PC-3 (cell line): ENCODE data around the gene LRP5.

ENCODE experiments used
- CTCF ChIP-seq: fragments of 300-600 bp; sonication (generic); conservative IDR thresholded peaks from 2 replicates; pipeline ENCODE4 v1.5.1; 2017; ENCODE audit warnings: antibody characterized with exemption, low read depth, mild to moderate bottlenecking, low read length
- EZH2 ChIP-seq: fragments of 300-600 bp; sonication (generic); IDR thresholded peaks from one replicate; pipeline ENCODE4 v1.6.1; 2017; ENCODE audit warnings: antibody characterized with exemption, mild to moderate bottlenecking, low read length; ENCODE audit not compliant: unreplicated experiment
- EZH2phosphoT487 ChIP-seq: fragments of 300-600 bp; sonication (generic); IDR thresholded peaks from 2 replicates; pipeline ENCODE4 v1.6.1; 2018; ENCODE audit warnings: mild to moderate bottlenecking, antibody characterized with exemption, low read length, borderline replicate concordance

GRCh38 chr11:68430384-68430783 is 118.0 kb downstream of the LRP5 start:
- TF ChIP-seq CTCF (no peak), EZH2phosphoT487 (no peak), EZH2 (no peak)
